Measurements from ENCODE around the gene UGT1A4.

GRCh38 chr2:233671290-233672161 is 47.0 kb upstream of the UGT1A4 start, which contains the start of gene UGT1A9:
- no peak for TF ChIP-seq CTCF (IDR thresholded peaks at IDR 0.05)
- TF ChIP-seq POLR2A (IDR thresholded peaks at IDR 0.05), result no peak
